HG03064 (cell line): Measurements from ENCODE around the gene CACNG8.
"Not testable (repeated sequence)": the region's sequence is repeated elsewhere in the genome, so short reads cannot be mapped to it uniquely, and the experiment has no call there.

Experiments
- ATAC-seq: cut with Tn5 transposase; IDR thresholded peaks from one replicate; pipeline ENCODE4 v1.9.1; 2021; ENCODE audit warnings: low read depth; ENCODE audit not compliant: unreplicated experiment

Gene CACNG8

DNA sequence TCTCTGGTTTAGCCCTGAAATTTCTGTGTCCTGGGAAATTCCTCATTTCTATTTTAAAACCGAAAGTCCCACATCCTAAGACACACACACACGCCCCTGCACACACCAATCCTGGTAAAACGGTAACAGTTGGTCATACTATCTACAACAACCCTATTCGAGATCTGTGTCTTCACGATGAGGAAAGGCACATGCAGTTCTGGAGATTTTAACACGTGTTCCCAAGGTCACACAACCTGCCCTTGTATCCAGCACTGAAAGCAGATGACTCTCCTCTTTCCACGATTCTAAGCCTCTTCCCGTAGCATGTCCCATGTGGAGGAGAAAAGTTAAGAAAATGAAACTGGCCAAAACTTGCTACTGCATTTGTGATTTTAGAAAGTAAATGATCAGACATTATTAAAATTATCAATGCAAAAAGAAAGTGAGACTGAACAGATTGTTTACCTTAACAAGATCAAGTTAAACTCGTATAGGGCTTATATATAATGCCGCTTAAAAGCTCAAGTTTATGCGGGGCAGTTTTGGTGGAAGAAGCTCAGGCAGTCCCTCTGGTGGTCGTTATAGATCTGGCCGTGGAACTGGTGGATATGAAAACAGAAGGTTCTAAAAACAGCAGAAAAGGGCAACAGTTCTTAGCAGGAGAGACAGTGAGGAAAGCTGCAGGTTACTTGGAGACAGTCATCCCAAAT, 68.3 kb downstream of the CACNG8 start:
- no peak for ATAC-seq

GRCh38 chr19:54035215-54036178, 72.8 kb downstream of the CACNG8 start:
- no peak for ATAC-seq

DNA sequence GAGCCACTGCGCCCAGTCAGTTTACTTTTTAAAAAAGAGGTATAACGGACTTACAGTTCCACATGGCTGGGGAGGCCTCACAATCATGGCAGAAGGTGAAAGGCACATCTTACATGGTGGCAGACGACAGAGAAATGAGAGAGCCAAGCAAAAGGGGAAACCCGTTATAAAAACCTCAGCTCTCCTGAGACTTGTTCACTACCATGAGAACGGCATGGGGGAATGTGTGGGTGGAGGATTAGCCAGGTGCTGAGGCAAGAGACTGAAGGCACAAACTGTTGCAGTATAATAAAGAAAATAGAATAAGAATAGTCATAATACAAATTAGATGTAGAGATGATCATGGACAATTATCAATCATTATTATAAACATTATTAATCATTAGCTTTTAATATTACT, 73.8 kb downstream of the CACNG8 start:
- not testable (repeated sequence) for ATAC-seq
